Measurements from ENCODE around the gene SLC9A8.

The SLC9A8 gene

DNA sequence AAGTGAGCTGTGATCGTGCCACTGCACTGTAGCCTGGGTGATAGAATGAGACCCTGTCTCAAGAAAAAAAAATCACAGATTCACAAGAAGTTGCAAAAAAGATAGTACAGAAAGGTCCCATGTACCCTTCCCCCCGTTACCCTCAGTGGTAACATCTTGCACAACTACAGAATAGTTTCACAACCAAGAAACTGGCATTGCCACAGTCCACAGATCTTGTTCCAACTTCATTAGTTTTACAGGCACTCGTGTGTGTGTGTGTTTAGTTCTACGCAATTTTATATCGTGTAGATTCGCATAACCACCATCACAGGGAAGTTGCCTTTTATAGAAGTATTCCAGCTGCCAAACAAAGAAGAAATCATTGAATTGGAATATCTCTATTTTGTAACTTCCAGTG lies 83.6 kb downstream of the SLC9A8 start:
- no peak for DNase-seq

DNA sequence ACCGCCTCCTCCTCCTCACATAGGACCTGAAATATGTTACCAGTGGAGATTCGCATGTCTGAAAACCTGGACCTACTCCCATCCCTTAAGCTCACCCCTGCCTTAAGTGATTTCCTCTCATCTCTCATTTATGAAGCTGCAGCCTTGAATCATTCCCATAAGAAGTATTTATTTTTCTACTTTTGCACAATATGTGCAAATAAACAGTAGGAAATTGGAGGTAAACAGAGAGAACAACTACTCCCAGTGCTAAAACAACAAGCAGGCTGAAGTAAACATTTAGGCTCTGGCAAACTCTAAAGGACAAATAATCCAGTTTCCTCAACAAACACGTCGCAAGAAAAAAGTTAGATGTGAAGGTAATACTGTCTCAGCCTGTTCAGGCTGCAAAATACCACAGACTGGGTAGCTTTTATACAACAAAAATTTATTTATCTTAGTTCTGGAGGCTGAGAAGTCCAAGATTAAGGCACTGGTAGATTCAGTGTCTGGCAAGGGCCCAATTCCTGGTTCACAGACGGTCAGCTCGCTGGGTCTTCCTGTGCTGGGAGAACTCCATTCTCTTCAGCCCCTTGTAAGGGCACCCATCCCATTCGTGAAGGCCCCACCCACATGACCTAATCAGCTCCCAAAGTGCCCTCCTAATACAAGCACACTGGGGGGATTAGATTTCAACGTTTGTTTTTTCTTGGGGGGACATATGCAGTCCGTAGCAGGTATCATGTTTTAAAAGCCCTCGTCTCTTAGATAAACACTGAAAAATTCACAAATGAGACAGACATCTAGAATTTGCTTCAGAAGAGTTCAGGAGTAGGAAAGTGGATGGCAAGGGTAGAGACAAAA lies 87.1 kb downstream of the SLC9A8 start:
- DNase-seq: no peak

DNA sequence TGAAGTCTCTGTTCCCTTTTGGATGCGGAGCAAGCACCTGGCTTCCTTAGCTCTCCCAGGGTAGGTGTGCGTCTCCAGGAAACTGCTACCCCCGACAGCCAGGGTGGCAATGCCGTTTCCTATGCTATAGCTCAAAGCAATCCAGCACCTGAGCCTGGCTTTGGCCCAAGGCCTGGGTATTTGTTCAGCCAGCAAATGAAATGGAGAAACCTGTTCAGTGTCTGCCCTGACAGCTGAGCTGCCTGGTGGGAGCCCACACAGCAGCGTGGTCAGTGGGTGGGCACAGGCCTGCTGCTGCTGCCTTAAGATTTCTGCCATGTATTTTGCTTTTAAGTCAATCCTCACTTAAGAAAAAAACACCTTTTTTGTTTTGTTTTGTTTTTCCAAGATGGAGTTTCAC lies 89.0 kb downstream of the SLC9A8 start:
- DNase-seq: no peak

DNA sequence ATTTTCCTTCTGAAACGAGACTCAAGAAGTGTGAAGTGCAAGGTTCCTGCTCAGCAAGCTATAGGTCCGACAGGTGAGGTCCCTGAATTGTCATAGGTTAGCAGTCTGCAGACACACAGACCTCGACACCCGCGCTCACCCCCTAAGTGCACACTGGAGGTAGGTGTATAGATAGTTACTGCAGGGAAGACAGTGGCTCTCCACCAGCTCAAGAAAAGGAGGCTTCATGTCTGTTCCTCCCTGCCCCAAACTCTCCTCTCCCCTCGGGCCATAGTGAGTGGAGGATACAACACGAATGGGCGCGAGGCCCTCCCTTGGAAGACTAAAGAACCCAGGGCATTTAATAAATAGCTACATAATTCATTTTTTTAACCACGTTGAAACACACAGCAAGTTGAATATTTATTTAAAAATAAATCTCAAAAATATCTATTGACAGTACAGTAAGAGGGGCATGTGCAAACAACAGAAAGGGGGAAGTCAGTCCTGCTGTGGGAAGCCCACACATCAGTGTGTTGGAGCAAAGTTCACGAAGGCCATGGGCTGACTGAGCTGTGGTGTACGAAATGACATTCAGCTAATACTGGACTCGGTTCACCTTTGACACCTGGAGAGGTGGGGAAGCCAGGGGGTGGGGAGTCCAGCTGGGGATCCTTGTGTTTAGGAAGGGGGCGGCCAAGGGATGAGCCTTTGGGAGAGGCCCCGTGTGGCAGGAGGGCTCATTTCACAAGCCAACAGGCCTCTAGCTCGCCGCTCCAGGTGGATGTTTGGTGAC lies 92.0 kb downstream of the SLC9A8 start:
- DNase-seq: no peak

DNA sequence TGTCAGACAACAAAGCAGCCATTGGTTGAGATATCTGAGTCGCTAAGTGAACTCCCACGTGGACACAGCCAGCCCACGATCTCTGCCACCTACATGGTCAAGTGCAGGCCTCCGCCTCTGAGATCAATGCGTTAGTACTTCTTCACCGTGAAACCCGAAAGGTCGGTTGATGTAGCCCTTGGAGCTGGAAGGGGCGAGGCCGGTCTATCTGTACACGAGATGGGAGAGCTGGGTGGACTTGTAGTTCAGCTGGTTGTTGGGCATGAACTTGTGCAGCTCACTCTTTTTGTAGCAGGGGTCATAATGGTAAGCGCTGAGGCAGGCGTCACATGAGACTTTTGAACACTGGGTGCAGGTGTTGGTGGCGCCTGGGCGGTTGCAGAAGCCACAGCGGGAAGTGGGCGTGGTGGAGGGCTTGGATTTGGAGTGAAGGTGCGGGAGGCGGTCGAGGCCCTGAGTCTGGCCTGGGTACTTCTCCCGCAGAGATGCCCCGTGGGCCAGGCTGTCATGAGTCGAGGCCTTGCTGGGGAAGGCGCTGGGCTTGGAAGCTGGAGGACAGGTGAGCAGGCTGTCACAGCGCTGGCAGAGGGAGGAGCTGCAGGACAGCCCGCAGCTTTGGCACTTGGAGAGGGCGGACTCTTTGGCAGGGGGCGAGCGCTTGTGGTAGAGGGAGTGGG lies 92.9 kb downstream of the SLC9A8 start:
- no peak for DNase-seq

DNA sequence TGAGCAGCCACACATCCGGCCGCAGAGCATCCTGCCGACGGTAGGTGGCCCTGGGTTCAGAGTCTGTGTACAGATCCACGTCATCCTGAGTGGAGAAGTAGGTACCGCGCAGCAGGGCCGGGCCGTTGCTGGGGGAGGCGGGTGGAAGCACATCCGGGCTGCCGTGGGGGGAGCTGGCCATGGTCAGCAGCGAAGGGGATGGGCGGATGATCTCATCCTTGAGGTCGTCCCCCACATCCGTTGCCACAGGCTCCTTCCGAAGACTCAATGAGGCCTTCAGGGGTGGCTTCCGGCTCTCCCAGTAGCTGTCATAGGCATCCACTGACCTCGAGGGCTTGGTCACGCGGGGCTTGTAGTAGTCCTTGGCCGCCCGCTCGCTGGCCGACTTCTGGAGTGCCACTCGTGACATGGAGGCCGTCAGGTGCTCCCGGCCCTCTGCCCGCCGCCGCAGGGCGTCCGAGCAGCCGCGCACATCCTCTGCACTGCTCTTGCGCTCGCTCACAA lies 93.5 kb downstream of the SLC9A8 start:
- no peak for DNase-seq

DNA sequence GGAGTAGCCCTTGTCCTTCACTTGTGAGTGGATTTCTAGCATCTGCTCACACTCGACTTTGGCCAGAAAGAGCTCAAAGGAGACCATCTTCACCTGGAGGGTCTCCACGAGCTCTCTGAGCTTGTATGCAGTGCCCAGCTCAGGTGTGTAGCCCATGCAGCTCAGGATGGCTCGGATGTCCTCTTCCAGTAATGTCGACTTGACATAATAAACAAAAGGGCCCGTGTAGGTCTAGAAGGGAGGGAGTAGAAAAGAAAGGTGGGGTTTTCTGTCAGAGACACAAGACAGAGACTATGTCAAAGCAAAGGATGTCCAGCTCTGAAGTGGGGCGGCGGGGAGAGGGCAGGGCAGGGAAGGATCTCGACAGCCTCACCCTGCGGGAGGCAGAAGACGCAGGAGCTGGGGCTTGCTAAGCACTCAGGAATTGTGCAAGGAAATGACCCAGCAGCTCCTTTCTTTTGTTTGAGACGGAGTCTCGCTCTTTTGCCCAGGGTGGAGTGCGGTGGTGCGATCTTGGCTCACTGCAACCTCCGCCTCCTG lies 94.1 kb downstream of the SLC9A8 start:
- no peak for DNase-seq

DNA sequence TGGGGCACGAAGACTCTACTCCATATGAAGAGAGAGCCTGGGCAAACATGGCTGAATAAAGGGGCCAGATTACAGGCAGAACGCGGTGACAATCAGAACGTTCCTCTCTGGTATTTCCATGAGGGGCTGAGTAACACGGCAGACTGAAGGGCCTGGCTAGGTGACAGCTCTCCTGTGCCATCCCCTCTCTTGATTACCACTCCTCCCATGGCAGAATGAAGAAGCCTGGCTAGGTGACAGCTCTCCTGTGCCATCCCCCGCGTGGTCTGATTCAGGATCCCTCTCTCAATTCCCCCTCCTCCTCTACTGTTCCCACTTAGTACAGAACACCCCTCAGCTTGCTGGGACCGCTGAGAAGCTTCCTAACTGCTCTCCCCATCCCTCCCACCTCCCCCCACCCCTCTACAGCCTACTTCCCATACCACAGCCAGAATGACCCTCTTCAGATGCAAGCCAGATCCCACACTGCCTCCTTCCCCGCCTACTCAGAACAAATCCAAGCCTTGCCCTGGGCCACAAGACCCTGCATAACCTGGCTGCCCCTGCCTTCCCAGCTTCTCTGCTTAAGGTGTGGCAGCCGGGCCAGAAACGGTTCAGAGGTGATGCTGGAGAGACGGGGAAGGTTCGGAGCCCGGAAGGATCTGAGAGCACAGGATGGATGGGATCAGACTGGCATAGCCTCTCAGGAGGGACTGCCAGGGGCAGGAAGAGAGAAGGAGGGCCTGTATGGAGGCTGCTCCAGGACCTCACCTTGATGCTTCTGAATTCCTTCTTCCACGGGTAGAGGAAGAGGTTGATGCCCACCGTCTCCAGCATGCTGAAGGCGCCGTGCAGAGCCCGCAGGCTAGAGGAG lies 95.0 kb downstream of the SLC9A8 start:
- no peak for DNase-seq

DNA sequence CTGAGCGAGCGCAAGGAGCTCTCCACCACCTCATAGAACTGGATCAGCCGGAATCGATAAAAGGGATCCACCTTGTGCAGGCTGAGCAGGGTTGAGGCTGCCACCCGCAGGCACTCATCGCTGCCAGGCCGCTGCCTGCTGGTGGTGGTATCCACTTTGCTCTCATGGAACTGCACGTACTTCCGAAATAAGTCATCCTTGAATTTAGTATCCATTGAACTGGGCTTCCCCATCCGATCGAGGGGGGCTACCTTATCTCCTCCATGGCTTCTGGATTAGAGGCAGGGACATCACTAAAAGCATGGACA lies 95.6 kb downstream of the SLC9A8 start:
- no peak for DNase-seq

DNA sequence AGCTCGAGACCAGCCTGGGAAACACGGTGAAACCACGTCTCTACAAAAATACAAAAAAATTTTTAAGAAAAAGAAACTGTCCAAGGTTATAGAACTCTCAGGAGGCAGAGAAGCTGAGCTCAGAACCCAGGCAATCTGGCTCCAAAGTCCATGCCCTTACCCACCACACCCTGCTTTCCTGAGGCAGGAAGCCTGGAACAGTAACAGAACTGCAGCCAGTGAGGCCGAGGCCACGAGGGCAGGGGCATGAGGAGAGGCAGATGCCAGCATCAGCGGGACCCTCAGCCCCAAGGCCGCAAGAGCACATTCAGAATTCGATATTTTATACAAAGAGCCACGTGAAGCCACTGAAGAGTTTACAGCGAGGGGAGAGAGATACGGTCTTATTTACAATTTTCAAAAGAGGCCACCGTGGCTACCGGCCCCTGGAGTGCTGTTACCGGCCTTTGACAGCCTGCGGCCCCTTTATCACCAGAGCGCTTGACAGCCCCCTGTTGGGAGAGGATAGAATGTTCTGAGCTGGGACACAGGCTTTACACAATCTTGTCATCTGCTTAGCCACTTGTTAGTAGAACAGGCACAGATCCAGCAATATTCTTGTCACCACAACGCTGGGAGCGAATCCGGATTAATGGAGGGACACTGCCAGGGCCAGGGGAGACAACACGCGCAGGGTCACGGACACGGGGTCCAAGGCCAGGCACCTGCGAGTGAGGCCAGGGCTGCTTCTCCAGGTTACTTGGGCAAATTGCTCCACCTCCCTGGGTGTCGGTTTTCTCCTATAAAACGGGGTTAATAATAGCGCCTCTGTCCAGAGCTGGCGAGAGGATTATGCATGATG lies 97.1 kb downstream of the SLC9A8 start:
- DNase-seq: no peak

DNA sequence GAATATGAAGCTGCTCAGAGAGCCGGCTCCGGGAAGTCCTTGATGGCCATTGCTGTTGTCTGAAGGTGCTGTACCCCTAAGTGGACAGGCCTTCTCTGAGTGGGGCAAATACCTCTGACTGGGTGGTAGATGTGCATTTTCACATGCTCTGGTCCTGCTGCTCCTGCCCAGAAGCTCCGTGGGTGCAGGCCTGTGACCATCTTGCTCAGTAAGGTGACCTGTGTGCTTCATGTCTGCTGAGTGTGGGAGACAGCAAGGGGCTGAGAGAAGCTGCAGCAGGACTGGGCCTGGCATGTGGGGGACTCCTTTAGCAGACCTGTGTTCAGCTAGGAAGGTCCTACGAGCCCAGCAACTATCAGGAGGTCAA lies 97.7 kb downstream of the SLC9A8 start:
- no peak for DNase-seq

DNA sequence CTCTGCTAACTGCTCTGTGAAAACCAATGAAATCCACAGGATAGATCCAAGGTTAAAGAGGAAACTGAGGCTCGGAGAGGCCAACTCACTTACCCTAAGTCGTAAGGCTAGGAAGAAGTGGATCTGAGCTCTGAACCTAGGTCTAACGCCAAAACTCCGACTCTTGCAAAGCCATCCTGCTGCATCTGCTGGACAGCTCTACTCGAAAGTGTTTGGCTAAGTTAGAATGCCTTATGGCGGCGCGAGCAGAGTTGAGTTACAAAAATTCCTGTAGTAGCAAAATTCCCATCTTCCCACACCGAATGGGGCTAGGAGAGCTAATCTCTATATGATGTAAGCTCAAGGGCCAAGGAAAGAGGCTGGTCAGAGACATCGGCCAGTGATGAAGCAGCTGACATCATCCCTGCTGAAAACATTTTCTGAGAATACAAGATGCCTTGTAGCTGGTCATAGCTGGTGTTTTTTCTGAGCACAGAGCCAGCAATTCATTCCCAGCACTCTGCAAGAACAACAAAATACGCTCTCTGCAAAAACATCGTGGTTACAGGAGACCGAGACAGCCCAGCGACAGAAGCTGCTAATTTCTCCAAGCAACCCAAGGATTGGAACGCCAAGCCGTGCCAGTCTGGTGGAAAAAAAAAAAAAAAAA lies 100.9 kb downstream of the SLC9A8 start:
- no peak for DNase-seq

DNA sequence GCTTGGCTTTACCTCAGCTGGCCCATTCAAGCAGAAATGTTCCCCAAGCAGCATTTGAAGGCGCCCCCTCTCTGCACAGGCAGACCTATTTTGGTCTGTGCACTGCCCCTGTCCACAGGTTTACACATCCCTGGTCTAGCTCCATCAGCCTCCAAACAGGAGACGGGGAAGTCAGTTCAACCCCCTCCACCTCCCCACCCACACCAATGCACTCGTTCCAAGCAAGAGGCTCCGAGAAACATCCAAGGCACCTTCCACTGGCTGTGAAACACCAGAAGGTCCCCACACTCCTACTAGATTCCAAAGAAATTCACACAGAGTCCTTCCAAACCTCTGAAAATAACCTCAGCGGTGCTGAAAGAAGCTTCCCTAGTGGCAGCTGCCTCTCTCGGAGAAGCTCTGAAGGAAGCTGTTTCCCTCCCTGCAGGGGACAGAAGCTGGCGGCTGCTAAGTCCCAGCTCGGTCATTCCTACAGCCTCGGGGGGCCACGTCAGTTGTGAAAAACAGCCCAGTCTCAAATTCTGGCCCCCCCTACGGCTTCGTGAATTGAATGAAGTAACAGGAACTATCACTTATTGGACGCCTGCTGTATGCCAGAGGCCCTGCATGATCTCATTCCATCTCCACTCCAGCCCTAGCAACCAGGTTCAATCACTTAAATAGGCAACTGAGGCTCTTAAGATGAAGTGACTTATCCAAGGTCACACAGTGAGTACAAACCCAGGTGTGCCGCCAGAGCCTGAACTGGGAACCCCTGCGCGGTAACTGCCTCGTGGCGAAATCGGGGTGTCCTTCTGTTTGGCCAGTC lies 101.9 kb downstream of the SLC9A8 start:
- DNase-seq: no peak

DNA sequence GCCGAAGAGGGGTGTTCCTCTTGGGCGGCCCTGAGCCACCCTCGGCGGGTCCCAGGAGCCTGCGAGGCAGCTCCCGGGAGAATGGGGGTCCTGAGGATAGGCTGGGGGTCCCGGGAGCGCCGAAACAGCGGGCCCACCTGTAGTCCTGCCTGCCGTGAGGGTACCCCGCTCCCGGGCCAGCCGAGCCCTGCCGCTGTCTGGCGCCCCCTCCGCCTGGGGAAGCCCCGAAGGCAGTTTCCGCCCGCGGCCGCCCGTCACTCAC lies 102.4 kb downstream of the SLC9A8 start:
- DNase-seq: no peak

DNA sequence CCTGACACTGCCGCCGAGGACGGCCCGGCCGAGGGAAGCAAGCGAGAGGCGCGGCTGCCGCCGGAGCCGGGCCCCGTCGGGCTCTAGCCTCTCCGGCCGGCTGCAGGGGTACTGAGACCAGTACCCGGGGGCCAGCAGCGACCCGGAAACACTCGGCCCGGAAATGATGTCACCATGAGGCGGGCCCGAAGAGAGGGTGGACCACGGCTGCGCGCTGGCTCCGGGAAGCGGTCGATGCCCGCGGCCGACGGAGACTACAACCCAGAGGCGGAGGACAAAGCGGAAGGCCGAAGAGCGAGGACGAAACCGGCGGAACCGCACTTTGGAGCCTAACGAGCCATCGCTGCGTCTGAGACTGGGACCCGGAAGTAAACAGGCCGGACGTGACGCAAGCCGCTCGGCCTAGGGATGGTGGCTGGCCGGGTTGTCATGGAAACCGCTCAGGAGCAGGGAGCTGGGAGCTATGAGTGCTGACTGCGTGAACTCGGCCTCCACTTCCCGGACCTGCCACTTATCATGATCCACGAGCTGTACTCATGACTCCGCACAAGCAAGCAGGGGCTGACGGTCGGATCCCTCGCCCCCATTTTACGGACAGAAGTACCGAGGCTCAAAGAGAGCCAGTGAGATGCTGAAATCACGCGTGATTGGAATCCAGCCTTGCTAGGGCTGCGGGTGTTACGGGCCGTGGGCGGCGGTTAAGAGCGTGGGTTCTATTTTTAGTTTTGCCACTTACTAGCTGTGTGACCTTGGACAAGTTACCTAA lies 102.9 kb downstream of the SLC9A8 start, which contains the start of gene SPATA2:
Gene SPATA2, minus strand, starts transcription at position 150 of the 766 bp plus-strand sequence. CDS start 7,039 bp downstream, outside the sequence.
- peak; percentile 90 for DNase-seq

DNA sequence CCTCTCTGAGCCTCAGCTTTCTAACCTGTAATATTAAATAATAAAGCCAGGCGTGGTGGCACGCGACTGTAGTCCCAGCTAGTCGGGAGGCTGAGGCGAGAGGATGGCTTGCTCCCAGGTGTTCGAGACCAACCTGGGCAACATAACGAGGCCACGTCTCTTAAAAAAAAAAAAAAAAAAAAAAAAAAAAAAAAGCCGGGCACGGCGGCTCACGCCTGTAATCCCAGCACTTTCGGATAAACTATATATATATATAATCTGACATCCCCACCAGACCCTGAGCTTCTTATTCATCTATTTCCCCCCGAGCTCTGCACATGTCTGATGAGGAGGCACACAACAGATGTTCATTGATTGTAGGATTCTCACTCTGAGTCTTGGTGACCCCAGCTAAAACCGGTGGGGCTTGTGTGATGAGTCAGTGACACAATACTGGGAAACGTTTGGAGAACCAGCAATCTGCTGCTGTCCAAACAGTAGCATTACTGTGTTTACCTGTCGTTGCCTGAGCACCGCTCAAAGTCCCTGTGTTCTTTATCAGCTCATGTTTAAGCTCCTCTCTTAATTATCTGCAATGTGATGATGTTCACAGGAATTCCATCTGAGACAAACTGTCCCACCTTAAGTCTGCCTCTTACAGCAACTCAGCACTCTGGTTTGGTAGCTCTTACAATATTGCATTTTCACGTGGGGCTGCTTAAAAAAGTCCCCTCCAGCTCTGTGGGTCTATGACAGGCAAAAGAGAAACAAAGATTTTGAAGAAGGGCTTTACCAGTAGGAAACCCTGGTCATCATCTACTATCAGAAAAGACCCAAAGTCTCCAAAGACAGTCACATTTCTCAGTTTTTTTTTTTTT lies 103.7 kb downstream of the SLC9A8 start:
- no peak for DNase-seq

DNA sequence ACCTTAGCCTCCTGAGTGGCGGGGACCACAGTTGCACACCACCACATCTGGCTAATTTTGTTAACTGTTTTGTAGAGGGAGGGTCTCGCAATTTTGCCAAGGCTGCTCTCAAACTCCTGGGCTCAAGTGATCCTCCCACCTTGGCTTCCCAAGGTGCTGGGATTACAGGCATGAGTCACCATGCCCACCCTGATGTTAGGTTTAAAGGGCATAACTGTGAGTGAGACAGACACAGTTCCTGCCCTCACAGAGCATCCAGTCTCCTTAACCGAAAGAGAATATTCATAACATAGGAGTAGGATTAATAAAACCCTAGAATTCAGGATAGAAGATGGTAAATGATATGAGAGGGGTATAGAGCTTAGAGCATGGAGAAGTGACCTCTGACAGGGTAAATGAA lies 105.8 kb downstream of the SLC9A8 start:
- DNase-seq: no peak

DNA sequence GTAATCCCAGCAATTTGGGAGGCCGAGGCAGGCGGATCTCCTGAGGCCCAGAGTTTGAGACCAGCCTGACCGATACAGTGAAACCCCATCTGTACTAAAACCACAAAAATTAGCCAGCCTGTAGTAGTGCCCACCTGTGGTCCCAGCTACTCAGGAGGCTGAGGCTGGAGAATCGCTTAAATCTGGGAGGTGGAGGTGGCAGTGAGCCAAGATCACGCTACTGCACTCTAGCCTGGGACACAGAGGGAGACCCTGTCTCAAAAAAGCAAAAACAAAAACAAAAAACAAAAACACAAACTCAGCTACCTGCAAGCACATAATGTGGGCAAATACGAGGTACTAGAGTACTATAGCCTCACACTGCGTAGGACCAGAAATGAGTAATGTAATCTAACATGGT lies 106.4 kb downstream of the SLC9A8 start:
- DNase-seq: no peak

DNA sequence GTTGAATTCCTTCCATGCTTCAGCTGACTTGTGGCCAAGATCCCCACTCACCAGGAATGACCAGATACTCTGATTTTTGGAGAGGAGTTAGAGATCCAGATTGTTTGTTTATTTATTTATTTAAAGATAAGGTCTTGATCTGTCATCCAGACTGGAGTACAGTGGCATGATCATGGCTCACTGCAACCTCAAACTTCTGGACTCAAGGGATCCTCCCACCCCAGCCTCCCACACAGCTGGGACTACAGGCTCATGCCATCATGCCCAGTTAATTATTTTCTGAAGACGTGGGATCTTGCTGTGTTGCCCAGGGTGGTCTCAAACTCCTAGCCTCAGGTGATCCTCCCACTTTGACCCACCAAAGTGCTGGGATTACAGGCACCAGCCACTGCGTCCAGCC lies 106.8 kb downstream of the SLC9A8 start:
- no peak for DNase-seq

All from activated naive CD4-positive, alpha-beta T cell treated with anti-CD3 and anti-CD28 coated beads, Interleukin-2, amount 50 U/mL, for 16 hours (primary cell).